Caco-2 (cell line): ENCODE data around the gene NOTO. TPM values are rescaled to one million over a fixed set of nuclear protein-coding genes. Genes with fewer than 3 reads are reported as not detected.
"Not testable (repeated sequence)": the region's sequence is repeated elsewhere in the genome, so short reads cannot be mapped to it uniquely, and the experiment has no call there.

Experiments
- BruUV-seq: library from RNA; stranded (reverse); fragments of 400-500 nt; replicated peaks from 2 replicates; lab custom pipeline; 2021; lab: Mats Ljungman, UMichigan
- CTCF ChIA-PET: fragments of 300-600 bp; sonication (Branson Sonifier 250); formaldehyde crosslinking; loops from one replicate; lab custom pipeline; 2022; ENCODE audit warnings: antibody characterized with exemption; lab: Charles Lee
- POLR2A ChIA-PET: fragments of 300-600 bp; sonication (Branson Sonifier 250); formaldehyde crosslinking; loops from one replicate; lab custom pipeline; 2022; ENCODE audit warnings: antibody characterized with exemption; lab: Charles Lee
- DNase-seq, 2 experiments: peaks; one replicate each; pipeline versions ENCODE4 v3.0.0 to v3.0.0-alpha.2; 2020 to 2022
- H3K27me3 ChIP-seq: replicated peaks from 2 replicates; pipeline ENCODE4 v1.6.0; 2011; ENCODE audit warnings: low read length; ENCODE audit not compliant: control insufficient read depth, insufficient read depth
- H3K36me3 ChIP-seq: 2 replicates; pipeline ENCODE4 v1.5.1; 2011; ENCODE audit warnings: low read length; ENCODE audit not compliant: control insufficient read depth, insufficient read depth
- H3K4me1 ChIP-seq: fragments of 250-450 bp; sonication (Bioruptor Pico); 2 replicates; pipeline ENCODE4 v1.5.1; 2020; ENCODE audit warnings: mild to moderate bottlenecking
- H3K4me3 ChIP-seq: 2 replicates; pipeline ENCODE4 v1.5.1; 2011; ENCODE audit warnings: low read depth, mild to moderate bottlenecking, control low read depth, low read length
- H3K9me3 ChIP-seq: fragments of 250-450 bp; sonication (Bioruptor Pico); 2 replicates; pipeline ENCODE4 v1.5.1; 2020; ENCODE audit warnings: mild to moderate bottlenecking, moderate library complexity
- H3K27ac Mint-ChIP-seq: one replicate; pipeline ENCODE4 v1.8.0; 2022; ENCODE audit warnings: mixed read lengths; ENCODE audit not compliant: unreplicated experiment
- H3K27me3 Mint-ChIP-seq: one replicate; pipeline ENCODE4 v1.8.0; 2022; ENCODE audit warnings: mixed read lengths; ENCODE audit not compliant: insufficient read depth, unreplicated experiment
- H3K36me3 Mint-ChIP-seq: one replicate; pipeline ENCODE4 v1.8.0; 2022; ENCODE audit warnings: mild to moderate bottlenecking, mixed read lengths; ENCODE audit not compliant: insufficient read depth, unreplicated experiment
- H3K4me1 Mint-ChIP-seq: one replicate; pipeline ENCODE4 v1.8.0; 2022; ENCODE audit warnings: low read depth, mixed read lengths; ENCODE audit not compliant: unreplicated experiment
- H3K4me3 Mint-ChIP-seq: one replicate; pipeline ENCODE4 v1.8.0; 2022; ENCODE audit warnings: mild to moderate bottlenecking, moderate library complexity, mixed read lengths; ENCODE audit not compliant: unreplicated experiment
- H3K9me3 Mint-ChIP-seq: one replicate; pipeline ENCODE4 v1.8.0; 2022; ENCODE audit warnings: mixed read lengths; ENCODE audit not compliant: unreplicated experiment
- intact Hi-C: fragments of 100-400 bp; cut with micrococcal nuclease; formaldehyde crosslinking; loops from one replicate; pipeline ENCODE4 v1.10.0; 2022; ENCODE audit not compliant: unreplicated experiment
- total RNA-seq: library from RNA; stranded (reverse); gene quantifications from 2 replicates; pipeline ENCODE4 v1.2.3, GENCODE V29; 2022
- TF ChIP-seq, protein P1 (sequence below), 2 experiments: fragments of 200-600 bp in 1 of 2; IDR thresholded peaks; 1 replicate in 1 of 2; 2 replicates in 1 of 2; pipeline versions ENCODE4 v1.5.1 to v1.8.0; 2011 to 2022; ENCODE audit warnings: antibody characterized with exemption in 1 of 2, control low read depth in 1 of 2, inconsistent platforms in 1 of 2, low read depth in 1 of 2, low read length in 1 of 2, mild to moderate bottlenecking in 1 of 2, moderate library complexity in 1 of 2; ENCODE audit not compliant: insufficient read depth in 1 of 2, severe bottlenecking in 1 of 2, unreplicated experiment in 1 of 2

NOTO gene
- total RNA-seq, 1 experiment from 2014 or later, result not detected

DNA sequence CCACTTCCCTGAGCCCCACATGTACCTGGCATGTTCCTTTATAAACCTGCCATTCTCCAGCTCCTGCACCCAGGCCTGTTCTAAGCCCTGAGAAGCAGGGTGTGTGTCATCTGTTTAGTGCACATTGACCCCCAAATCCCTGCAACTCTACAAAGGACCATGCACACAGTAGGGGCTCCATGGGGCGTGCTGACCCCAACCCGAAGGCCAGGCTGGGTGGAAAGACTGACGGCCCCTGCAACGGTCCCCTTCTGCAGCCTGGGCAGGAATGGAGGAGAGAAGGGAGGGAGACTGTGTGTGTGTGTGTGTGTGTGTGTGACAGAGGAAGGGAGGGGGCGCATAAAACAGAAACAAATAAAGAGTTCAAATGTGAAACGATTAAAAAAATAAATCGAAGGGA is 32.0 kb upstream of the NOTO start:
- H3K4me3 ChIP-seq, BruUV-seq, H3K4me1 Mint-ChIP-seq, H3K9me3 Mint-ChIP-seq, H3K27me3 ChIP-seq, H3K27me3 Mint-ChIP-seq, H3K9me3 ChIP-seq, H3K27ac Mint-ChIP-seq, H3K4me3 Mint-ChIP-seq, H3K36me3 Mint-ChIP-seq, CTCF ChIA-PET, POLR2A ChIA-PET, DNase-seq, intact Hi-C loops, H3K36me3 ChIP-seq: not testable (repeated sequence)
- H3K4me1 ChIP-seq, result peaks cover 11% of the 10 kb centered on the region; the same call in 1 of the 2 replicates

DNA sequence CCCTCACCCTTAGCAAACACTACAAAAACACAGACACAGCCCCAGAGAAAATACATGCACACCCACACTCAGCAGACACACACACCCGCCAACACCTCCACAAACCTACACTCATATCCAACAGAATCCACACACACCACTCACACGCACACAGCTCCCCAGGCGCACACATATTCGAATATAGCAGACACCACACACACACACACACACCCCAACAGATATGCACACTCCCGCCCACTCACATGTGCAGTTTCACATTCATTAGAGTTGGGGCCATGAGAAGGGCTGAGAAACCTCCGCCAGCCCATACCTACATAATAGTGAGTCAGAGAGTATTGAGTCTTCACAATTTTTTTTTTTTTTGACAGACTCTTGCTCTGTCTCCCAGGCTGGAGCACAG is 29.4 kb upstream of the NOTO start:
- H3K4me3 Mint-ChIP-seq, result no peak overlapping the region
- H3K36me3 Mint-ChIP-seq, result peaks cover 12% of the 10 kb centered on the region
- TF ChIP-seq, protein P1, sequence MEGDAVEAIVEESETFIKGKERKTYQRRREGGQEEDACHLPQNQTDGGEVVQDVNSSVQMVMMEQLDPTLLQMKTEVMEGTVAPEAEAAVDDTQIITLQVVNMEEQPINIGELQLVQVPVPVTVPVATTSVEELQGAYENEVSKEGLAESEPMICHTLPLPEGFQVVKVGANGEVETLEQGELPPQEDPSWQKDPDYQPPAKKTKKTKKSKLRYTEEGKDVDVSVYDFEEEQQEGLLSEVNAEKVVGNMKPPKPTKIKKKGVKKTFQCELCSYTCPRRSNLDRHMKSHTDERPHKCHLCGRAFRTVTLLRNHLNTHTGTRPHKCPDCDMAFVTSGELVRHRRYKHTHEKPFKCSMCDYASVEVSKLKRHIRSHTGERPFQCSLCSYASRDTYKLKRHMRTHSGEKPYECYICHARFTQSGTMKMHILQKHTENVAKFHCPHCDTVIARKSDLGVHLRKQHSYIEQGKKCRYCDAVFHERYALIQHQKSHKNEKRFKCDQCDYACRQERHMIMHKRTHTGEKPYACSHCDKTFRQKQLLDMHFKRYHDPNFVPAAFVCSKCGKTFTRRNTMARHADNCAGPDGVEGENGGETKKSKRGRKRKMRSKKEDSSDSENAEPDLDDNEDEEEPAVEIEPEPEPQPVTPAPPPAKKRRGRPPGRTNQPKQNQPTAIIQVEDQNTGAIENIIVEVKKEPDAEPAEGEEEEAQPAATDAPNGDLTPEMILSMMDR (IDR thresholded peaks at IDR 0.05; ENCODE audit: insufficient read depth in 1 of 2, low read depth in 1 of 2, low read length in 1 of 2, severe bottlenecking in 1 of 2, unreplicated experiment in 1 of 2), result no peak
- Histone ChIP-seq H3K36me3 (no peaks in the 10 kb centered on the region), H3K4me3 (no peak overlapping the region), H3K4me1 (peaks cover 27% of the 10 kb centered on the region), H3K9me3 (no peaks in the 10 kb centered on the region), H3K27me3 (no peaks in the 10 kb centered on the region)
- ChIA-PET POLR2A (no interaction called here), CTCF (interaction anchor here (0.8 kb wide), 1 partner anchor 10 kb away, joined by 3 read pairs; no protein-coding TSS in a partner anchor)
- intact Hi-C loops, result no loop called here
- H3K4me1 Mint-ChIP-seq, result peaks cover 10% of the 10 kb centered on the region
- no peak overlapping the region for H3K27ac Mint-ChIP-seq
- no peak for DNase-seq
- H3K27me3 Mint-ChIP-seq, result peaks cover 6% of the 10 kb centered on the region
- no peaks in the 10 kb centered on the region for H3K9me3 Mint-ChIP-seq
- BruUV-seq, result no TSS peak

DNA sequence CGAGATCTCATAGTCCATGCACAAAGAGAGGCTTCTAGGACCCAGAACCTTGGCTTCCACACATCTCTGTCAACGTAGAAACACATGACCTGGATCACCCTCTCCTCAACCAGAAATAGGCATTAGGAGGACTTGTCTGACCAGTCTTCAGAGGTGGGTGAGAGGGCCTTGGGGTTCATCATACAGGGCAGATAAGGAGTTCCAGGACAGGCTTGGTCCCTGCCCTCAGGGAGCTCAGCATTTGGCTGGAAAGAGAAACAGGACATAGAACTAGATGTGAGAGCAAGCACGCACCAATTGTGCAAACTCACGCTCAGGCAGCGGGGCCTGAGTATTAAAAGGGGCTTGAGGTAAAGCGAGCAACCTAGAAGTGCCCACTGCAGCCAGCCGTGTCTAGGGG is 28.6 kb upstream of the NOTO start:
- CTCF ChIA-PET, result interaction anchor here (0.8 kb wide), 2 partner anchors 10 to 94 kb away, joined by 3 read pairs; no protein-coding TSS in a partner anchor
- intact Hi-C loops, result no loop called here
- Mint-ChIP-seq H3K4me3 (no peak overlapping the region), H3K36me3 (peaks cover 12% of the 10 kb centered on the region), H3K27me3 (peaks cover 3% of the 10 kb centered on the region), H3K9me3 (no peaks in the 10 kb centered on the region), H3K27ac (no peak overlapping the region), H3K4me1 (peaks cover 10% of the 10 kb centered on the region)
- POLR2A ChIA-PET, result no interaction called here
- no peak for DNase-seq
- BruUV-seq, result no TSS peak
- Histone ChIP-seq H3K4me1 (peaks cover 28% of the 10 kb centered on the region), H3K4me3 (no peak overlapping the region), H3K9me3 (no peaks in the 10 kb centered on the region), H3K27me3 (no peaks in the 10 kb centered on the region), H3K36me3 (no peaks in the 10 kb centered on the region)
- TF ChIP-seq, protein P1 (IDR thresholded peaks at IDR 0.05; ENCODE audit: insufficient read depth in 1 of 2, low read depth in 1 of 2, low read length in 1 of 2, severe bottlenecking in 1 of 2, unreplicated experiment in 1 of 2), result no peak
